Mesenchymal stem cell (in vitro differentiated cells and primary cell): ENCODE measurements around the gene WFDC9.
A peak's percentile ranks its signal among the peaks of the same experiment; 100 is the strongest.

Experiments used
- DNase-seq: peaks from one replicate; pipeline ENCODE4 v3.0.0-alpha.2; 2013
- H2AFZ ChIP-seq: one replicate; pipeline ENCODE4 v1.6.1; 2013; ENCODE audit warnings: low read depth, mild to moderate bottlenecking, control low read depth, inconsistent platforms, low read length, moderate library complexity
- H2AK5ac ChIP-seq: 2 replicates; pipeline ENCODE4 v1.6.1; 2013; ENCODE audit warnings: low read length, moderate library complexity, mild to moderate bottlenecking, inconsistent platforms; ENCODE audit not compliant: severe bottlenecking
- H2BK120ac ChIP-seq: one replicate; pipeline ENCODE4 v1.6.1; 2013; ENCODE audit warnings: low read depth, mild to moderate bottlenecking, inconsistent platforms, low read length, moderate library complexity
- H2BK12ac ChIP-seq, 2 experiments: one replicate each; pipeline ENCODE4 v1.6.1; 2013; ENCODE audit warnings: inconsistent platforms in 2 of 2, low read length in 2 of 2, mild to moderate bottlenecking in 2 of 2, moderate library complexity in 2 of 2, control low read depth in 1 of 2
- H2BK15ac ChIP-seq: one replicate; pipeline ENCODE4 v1.6.1; 2013; ENCODE audit warnings: mild to moderate bottlenecking, low read depth, inconsistent platforms; ENCODE audit not compliant: poor library complexity, severe bottlenecking
- H2BK5ac ChIP-seq: 2 replicates; pipeline ENCODE4 v1.6.1; 2013; ENCODE audit warnings: low read depth, mild to moderate bottlenecking, low read length, control low read depth, inconsistent platforms; ENCODE audit not compliant: poor library complexity, severe bottlenecking
- H3K14ac ChIP-seq, 2 experiments: one replicate each; pipeline ENCODE4 v1.6.1; 2013; ENCODE audit warnings: inconsistent platforms in 2 of 2, low read length in 2 of 2, control low read depth in 1 of 2, mild to moderate bottlenecking in 1 of 2, moderate library complexity in 1 of 2
- H3K18ac ChIP-seq, 2 experiments: one replicate each; pipeline ENCODE4 v1.6.1; 2013; ENCODE audit warnings: inconsistent platforms in 2 of 2, low read length in 2 of 2, control low read depth in 1 of 2, low read depth in 1 of 2, mild to moderate bottlenecking in 1 of 2
- H3K23ac ChIP-seq, 2 experiments: one replicate each; pipeline ENCODE4 v1.6.1; 2013; ENCODE audit warnings: inconsistent platforms in 2 of 2, low read length in 2 of 2, mild to moderate bottlenecking in 2 of 2, moderate library complexity in 2 of 2, control low read depth in 1 of 2
- H3K27ac ChIP-seq: 2 replicates; pipeline ENCODE4 v1.5.1; 2013; ENCODE audit warnings: mild to moderate bottlenecking, moderate library complexity, low read length, control low read depth, inconsistent platforms; ENCODE audit not compliant: poor library complexity, severe bottlenecking
- H3K27me3 ChIP-seq, 2 experiments: 2 replicates each; pipeline versions ENCODE4 v1.6.1 to v1.7.0; 2013; ENCODE audit warnings: low read length in 2 of 2, mild to moderate bottlenecking in 2 of 2, moderate library complexity in 2 of 2, control low read depth in 1 of 2, inconsistent platforms in 1 of 2; ENCODE audit not compliant: control insufficient read depth in 1 of 2, insufficient read depth in 1 of 2
- H3K36me3 ChIP-seq, 2 experiments: 2 replicates each; pipeline versions ENCODE4 v1.6.1 to v1.7.0; 2013; ENCODE audit warnings: low read length in 2 of 2, control low read depth in 1 of 2, inconsistent platforms in 1 of 2, low read depth in 1 of 2, mild to moderate bottlenecking in 1 of 2; ENCODE audit not compliant: insufficient read depth in 2 of 2, control insufficient read depth in 1 of 2
- H3K4ac ChIP-seq, 2 experiments: one replicate each; pipeline ENCODE4 v1.6.1; 2013; ENCODE audit warnings: inconsistent platforms in 2 of 2, low read length in 2 of 2, mild to moderate bottlenecking in 2 of 2, moderate library complexity in 2 of 2, control low read depth in 1 of 2, low read depth in 1 of 2
- H3K4me1 ChIP-seq: 2 replicates; pipeline ENCODE4 v1.6.1; 2013; ENCODE audit warnings: low read depth, low read length, control low read depth; ENCODE audit not compliant: control insufficient read depth, insufficient read depth
- H3K4me2 ChIP-seq: 2 replicates; pipeline ENCODE4 v1.6.1; 2013; ENCODE audit warnings: low read length, mild to moderate bottlenecking, inconsistent platforms; ENCODE audit not compliant: poor library complexity, severe bottlenecking
- H3K4me3 ChIP-seq, 2 experiments: 2 replicates each; pipeline versions ENCODE4 v1.5.1 to v1.7.0; 2013; ENCODE audit warnings: low read length in 2 of 2, mild to moderate bottlenecking in 2 of 2, control low read depth in 1 of 2, low read depth in 1 of 2; ENCODE audit not compliant: insufficient read depth in 1 of 2
- H3K79me1 ChIP-seq: replicated peaks from 2 replicates; pipeline ENCODE4 v1.6.1; 2013; ENCODE audit warnings: mild to moderate bottlenecking, control low read depth, low read length, inconsistent platforms; ENCODE audit not compliant: poor library complexity, severe bottlenecking
- H3K9ac ChIP-seq: 2 replicates; pipeline ENCODE4 v1.7.0; 2013; ENCODE audit warnings: mild to moderate bottlenecking, low read length, moderate library complexity
- H3K9me3 ChIP-seq: 2 replicates; pipeline ENCODE4 v1.7.0; 2013; ENCODE audit warnings: mild to moderate bottlenecking, low read length; ENCODE audit not compliant: control insufficient read depth
- H4K8ac ChIP-seq: one replicate; pipeline ENCODE4 v1.6.1; 2013; ENCODE audit warnings: inconsistent platforms, mild to moderate bottlenecking, low read length, moderate library complexity
- H4K91ac ChIP-seq: one replicate; pipeline ENCODE4 v1.6.1; 2013; ENCODE audit warnings: mild to moderate bottlenecking, low read length, inconsistent platforms
- WGBS: methylation state at CpG from one replicate; pipeline ENCODE4 v1.1.7; 2013; ENCODE audit warnings: mixed read lengths; 5-methylcytosine and 5-hydroxymethylcytosine counted together

WFDC9 gene

GRCh38 chr20:45607810-45608209 lies 23.3 kb downstream of the WFDC9 start:
- Histone ChIP-seq H4K91ac (no peak overlapping the region), H3K27me3 (no peaks in the 10 kb centered on the region), H2AK5ac (no peak overlapping the region), H2BK12ac (no peak overlapping the region), H3K36me3 (no peaks in the 10 kb centered on the region), H3K4me2 (no peak overlapping the region), H3K23ac (no peak overlapping the region), H2AFZ (no peak overlapping the region), H3K9me3 (peaks cover 31% of the 10 kb centered on the region), H3K14ac (no peak overlapping the region), H3K79me1 (no peaks in the 10 kb centered on the region), H3K18ac (no peak overlapping the region), H3K4me3 (no peak overlapping the region), H2BK15ac (no peak overlapping the region), H3K4me1 (no peaks in the 10 kb centered on the region), H3K27ac (no peak overlapping the region), H2BK120ac (no peak overlapping the region), H3K9ac (no peak overlapping the region), H3K4ac (no peak overlapping the region), H2BK5ac (no peak overlapping the region), H4K8ac (no peak overlapping the region)
- DNase-seq: no peak
- WGBS: no CpG with 5 or more reads among the region's 1 CpG

- H2BK15ac ChIP-seq: no peak overlapping the region
- H2AFZ ChIP-seq: no peak overlapping the region
- no peak overlapping the region for H3K23ac ChIP-seq
- peaks cover 0 to 23% of the 10 kb centered on the region in 2 experiments for H3K27me3 ChIP-seq
- H3K4me3 ChIP-seq: no peak overlapping the region
- H4K8ac ChIP-seq: no peak overlapping the region
- H3K4me1 ChIP-seq: no peaks in the 10 kb centered on the region
- no peaks in the 10 kb centered on the region for H3K36me3 ChIP-seq
- no peak overlapping the region for H3K18ac ChIP-seq
- H3K27ac ChIP-seq: no peak overlapping the region
- no peak for DNase-seq
- no peak overlapping the region for H2BK12ac ChIP-seq
- H3K79me1 ChIP-seq: no peaks in the 10 kb centered on the region
- 33% methylated on average over 1 of the region's 1 CpG for WGBS
- H3K4me2 ChIP-seq: no peak overlapping the region
- no peak overlapping the region for H4K91ac ChIP-seq
- H3K9me3 ChIP-seq: peaks cover 6% of the 10 kb centered on the region
- no peak overlapping the region for H3K9ac ChIP-seq
- H2AK5ac ChIP-seq: no peak overlapping the region
- no peak overlapping the region for H2BK120ac ChIP-seq
- no peak overlapping the region for H3K14ac ChIP-seq
- H3K4ac ChIP-seq: no peak overlapping the region
- H2BK5ac ChIP-seq: no peak overlapping the region
These were observed 35.8 kb downstream of the WFDC9 start for GRCh38 chr20:45595235-45595634.

GRCh38 chr20:45593498-45593897 lies 37.6 kb downstream of the WFDC9 start:
- no peak overlapping the region for H3K4ac ChIP-seq
- no peak for DNase-seq
- peaks cover 6% of the 10 kb centered on the region for H3K9me3 ChIP-seq
- no peak overlapping the region for H3K9ac ChIP-seq
- H2AFZ ChIP-seq: no peak overlapping the region
- WGBS: 30% methylated on average over 1 of the region's 1 CpG
- no peak overlapping the region for H3K4me3 ChIP-seq
- H3K36me3 ChIP-seq: no peaks in the 10 kb centered on the region
- H3K79me1 ChIP-seq: no peaks in the 10 kb centered on the region
- H3K23ac ChIP-seq: no peak overlapping the region
- no peak overlapping the region for H4K91ac ChIP-seq
- H3K4me1 ChIP-seq: no peaks in the 10 kb centered on the region
- H4K8ac ChIP-seq: no peak overlapping the region
- H3K4me2 ChIP-seq: no peak overlapping the region
- H2BK12ac ChIP-seq: no peak overlapping the region
- no peak overlapping the region for H3K18ac ChIP-seq
- H2BK15ac ChIP-seq: no peak overlapping the region
- H3K27ac ChIP-seq: no peak overlapping the region
- no peak overlapping the region for H2BK120ac ChIP-seq
- peaks cover 0 to 11% of the 10 kb centered on the region in 2 experiments for H3K27me3 ChIP-seq
- no peak overlapping the region for H2BK5ac ChIP-seq
- no peak overlapping the region for H2AK5ac ChIP-seq
- H3K14ac ChIP-seq: no peak overlapping the region

- H4K8ac ChIP-seq: no peak overlapping the region
- no peak overlapping the region for H2BK5ac ChIP-seq
- H3K4ac ChIP-seq: no peak overlapping the region
- no peak overlapping the region for H4K91ac ChIP-seq
- no peaks in the 10 kb centered on the region for H3K4me1 ChIP-seq
- H3K9ac ChIP-seq: no peak overlapping the region
- no peak overlapping the region for H2BK15ac ChIP-seq
- H2BK12ac ChIP-seq: no peak overlapping the region
- H3K36me3 ChIP-seq: no peaks in the 10 kb centered on the region
- no peak overlapping the region for H3K14ac ChIP-seq
- H2AFZ ChIP-seq: no peak overlapping the region
- no peak overlapping the region for H3K27ac ChIP-seq
- H3K27me3 ChIP-seq: peaks cover 0 to 3% of the 10 kb centered on the region in 2 experiments
- H3K79me1 ChIP-seq: no peaks in the 10 kb centered on the region
- H3K4me3 ChIP-seq: no peak overlapping the region
- no peak overlapping the region for H2AK5ac ChIP-seq
- no peak overlapping the region for H3K4me2 ChIP-seq
- WGBS: 71% methylated on average over 5 of the region's 5 CpGs
- H3K18ac ChIP-seq: no peak overlapping the region
- no peak overlapping the region for H3K23ac ChIP-seq
- peak; percentile 37 for DNase-seq
- H2BK120ac ChIP-seq: no peak overlapping the region
- H3K9me3 ChIP-seq: peaks cover 2% of the 10 kb centered on the region
These were observed 38.4 kb downstream of the WFDC9 start for GRCh38 chr20:45592574-45593189.
